Activated T-cell treated with anti-CD3 and anti-CD28 coated beads for 48 hours (primary cell): ENCODE results near the gene CLTCL1.
A peak's percentile ranks its signal among the peaks of the same experiment; 100 is the strongest.
"Not testable (repeated sequence)": the region's sequence is repeated elsewhere in the genome, so short reads cannot be mapped to it uniquely, and the experiment has no call there.

Experiments used
- DNase-seq: peaks from one replicate; pipeline ENCODE4 v3.0.0-alpha.2; 2020; ENCODE audit warnings: low read depth

The CLTCL1 gene

GRCh38 chr22:19290400-19291217 lies 910 bp downstream of the CLTCL1 start:
- DNase-seq = no peak

GRCh38 chr22:19289475-19290161 lies 1.9 kb downstream of the CLTCL1 start:
- DNase-seq = peak; percentile 1

GRCh38 chr22:19287889-19288288 lies 3.6 kb downstream of the CLTCL1 start:
- no peak for DNase-seq

- no peak for DNase-seq
These were observed 4.3 kb downstream of the CLTCL1 start for GRCh38 chr22:19287076-19287707.

GRCh38 chr22:19285831-19286230 lies 5.7 kb downstream of the CLTCL1 start:
- DNase-seq = no peak

- not testable (repeated sequence) for DNase-seq
These were observed 12.4 kb downstream of the CLTCL1 start for GRCh38 chr22:19279143-19279542.

- DNase-seq = no peak
These were observed 13.7 kb downstream of the CLTCL1 start for GRCh38 chr22:19277785-19278184.

GRCh38 chr22:19275919-19276600 lies 15.5 kb downstream of the CLTCL1 start:
- DNase-seq = no peak

GRCh38 chr22:19275513-19275912 lies 16.0 kb downstream of the CLTCL1 start:
- no peak for DNase-seq

GRCh38 chr22:19275104-19275503 lies 16.4 kb downstream of the CLTCL1 start:
- no peak for DNase-seq

- no peak for DNase-seq
These were observed 19.5 kb downstream of the CLTCL1 start for GRCh38 chr22:19271856-19272535.

GRCh38 chr22:19271273-19271855 lies 20.2 kb downstream of the CLTCL1 start:
- DNase-seq = no peak

GRCh38 chr22:19270873-19271272 lies 20.6 kb downstream of the CLTCL1 start:
- DNase-seq = no peak

- DNase-seq = no peak
These were observed 24.9 kb downstream of the CLTCL1 start for GRCh38 chr22:19266547-19267086.

GRCh38 chr22:19265779-19266178 lies 25.7 kb downstream of the CLTCL1 start:
- no peak for DNase-seq

- no peak for DNase-seq
These were observed 30.7 kb downstream of the CLTCL1 start for GRCh38 chr22:19260804-19261203.

GRCh38 chr22:19260194-19260593 lies 31.3 kb downstream of the CLTCL1 start:
- DNase-seq = no peak

- DNase-seq = not testable (repeated sequence)
These were observed 32.6 kb downstream of the CLTCL1 start for GRCh38 chr22:19258968-19259288.

- no peak for DNase-seq
These were observed 33.1 kb downstream of the CLTCL1 start for GRCh38 chr22:19258371-19258770.

GRCh38 chr22:19256362-19256761 lies 35.2 kb downstream of the CLTCL1 start:
- DNase-seq = not testable (repeated sequence)

- no peak for DNase-seq
These were observed 38.4 kb downstream of the CLTCL1 start for GRCh38 chr22:19253143-19253542.
